ENCODE results near the gene CA9. TPM values are rescaled to one million over a fixed set of nuclear protein-coding genes. Genes with fewer than 3 reads are reported as not detected.

Gene CA9
- total RNA-seq, 1 donor from 2014 or later = not detected

GRCh38 chr9:35658137-35658967, 15.4 kb upstream of the CA9 start, which contains the start of gene CCDC107:
Gene CCDC107 (plus strand): TSS chr9:35658292. CDS start chr9:35658380, 88 bp downstream.
- Mint-ChIP-seq H3K4me3 (ENCODE audit: unreplicated experiment) (peak within 1 kb of the TSS; percentile 87), H3K9me3 (ENCODE audit: unreplicated experiment) (no peaks in the 10 kb centered on the region), H3K27ac (ENCODE audit: unreplicated experiment) (peak within 1 kb of the TSS; percentile 75), H3K4me1 (ENCODE audit: low read depth, unreplicated experiment) (peaks cover 12% of the 10 kb centered on the region), H3K36me3 (ENCODE audit: low read depth, unreplicated experiment) (peaks cover 1% of the 10 kb centered on the region), H3K27me3 (ENCODE audit: low read depth, unreplicated experiment) (no peaks in the 10 kb centered on the region)
- Histone ChIP-seq H3K9ac (ENCODE audit: low read length) (peak within 1 kb of the TSS; percentile 92), H3K36me3 (ENCODE audit: insufficient read depth, low read length) (peaks cover 6% of the 10 kb centered on the region), H2AFZ (ENCODE audit: low read depth, low read length) (peak within 1 kb of the TSS; percentile 92), H3K27ac (ENCODE audit: low read depth, low read length) (peak within 1 kb of the TSS; percentile 100), H3K4me1 (ENCODE audit: insufficient read depth, low read length) (peaks cover 15% of the 10 kb centered on the region), H3K27me3 (ENCODE audit: insufficient read depth, low read length) (no peaks in the 10 kb centered on the region), H3K4me3 (ENCODE audit: insufficient read depth, low read depth, low read length) (peak within 1 kb of the TSS; percentile 78), H3K9me3 (ENCODE audit: insufficient read depth, low read depth, low read length) (no peaks in the 10 kb centered on the region), H3K79me2 (ENCODE audit: insufficient read depth, low read length) (peaks cover 11% of the 10 kb centered on the region), H3K4me2 (ENCODE audit: low read length) (peak within 1 kb of the TSS; percentile 86), H4K20me1 (ENCODE audit: insufficient read depth, low read length) (peaks cover 8% of the 10 kb centered on the region)
- FAIRE-seq (no peak), DNase-seq (ENCODE audit: low read depth) (peak; percentile 59)
- TF ChIP-seq CTCF (IDR thresholded peaks at IDR 0.05; ENCODE audit: insufficient read depth, low read depth, low read length) (peak; percentile 28), EZH2 (IDR thresholded peaks at IDR 0.05; ENCODE audit: insufficient read depth, low read length) (no peak)

GRCh38 chr9:35658968-35659220, 14.8 kb upstream of the CA9 start:
- Histone ChIP-seq H3K4me1 (ENCODE audit: insufficient read depth, low read length) (peaks cover 15% of the 10 kb centered on the region), H3K9me3 (ENCODE audit: insufficient read depth, low read depth, low read length) (no peaks in the 10 kb centered on the region), H3K4me2 (ENCODE audit: low read length) (peak overlapping the region; percentile 86), H3K79me2 (ENCODE audit: insufficient read depth, low read length) (peaks cover 11% of the 10 kb centered on the region), H4K20me1 (ENCODE audit: insufficient read depth, low read length) (peaks cover 8% of the 10 kb centered on the region), H3K27me3 (ENCODE audit: insufficient read depth, low read length) (no peaks in the 10 kb centered on the region), H2AFZ (ENCODE audit: low read depth, low read length) (peak overlapping the region; percentile 92), H3K9ac (ENCODE audit: low read length) (peak overlapping the region; percentile 92), H3K27ac (ENCODE audit: low read depth, low read length) (peak overlapping the region; percentile 100), H3K36me3 (ENCODE audit: insufficient read depth, low read length) (peaks cover 6% of the 10 kb centered on the region), H3K4me3 (ENCODE audit: insufficient read depth, low read depth, low read length) (peak overlapping the region; percentile 78)
- H3K27ac Mint-ChIP-seq (ENCODE audit: unreplicated experiment) = peak overlapping the region; percentile 75
- FAIRE-seq (no peak), DNase-seq (ENCODE audit: low read depth) (no peak)
- H3K36me3 Mint-ChIP-seq (ENCODE audit: low read depth, unreplicated experiment) = peaks cover 1% of the 10 kb centered on the region
- H3K4me3 Mint-ChIP-seq (ENCODE audit: unreplicated experiment) = peak overlapping the region; percentile 87
- no peaks in the 10 kb centered on the region for H3K9me3 Mint-ChIP-seq (ENCODE audit: unreplicated experiment)
- no peaks in the 10 kb centered on the region for H3K27me3 Mint-ChIP-seq (ENCODE audit: low read depth, unreplicated experiment)
- TF ChIP-seq CTCF (IDR thresholded peaks at IDR 0.05; ENCODE audit: insufficient read depth, low read depth, low read length) (no peak), EZH2 (IDR thresholded peaks at IDR 0.05; ENCODE audit: insufficient read depth, low read length) (no peak)
- peaks cover 12% of the 10 kb centered on the region for H3K4me1 Mint-ChIP-seq (ENCODE audit: low read depth, unreplicated experiment)

GRCh38 chr9:35659340-35659739, 14.4 kb upstream of the CA9 start:
- Histone ChIP-seq H3K4me2 (ENCODE audit: low read length) (peak overlapping the region; percentile 86), H3K36me3 (ENCODE audit: insufficient read depth, low read length) (peaks cover 6% of the 10 kb centered on the region), H4K20me1 (ENCODE audit: insufficient read depth, low read length) (peaks cover 8% of the 10 kb centered on the region), H3K9me3 (ENCODE audit: insufficient read depth, low read depth, low read length) (no peaks in the 10 kb centered on the region), H3K27me3 (ENCODE audit: insufficient read depth, low read length) (no peaks in the 10 kb centered on the region), H3K79me2 (ENCODE audit: insufficient read depth, low read length) (peaks cover 11% of the 10 kb centered on the region), H3K4me1 (ENCODE audit: insufficient read depth, low read length) (peaks cover 18% of the 10 kb centered on the region), H2AFZ (ENCODE audit: low read depth, low read length) (no peak overlapping the region), H3K27ac (ENCODE audit: low read depth, low read length) (peak overlapping the region; percentile 100), H3K9ac (ENCODE audit: low read length) (peak overlapping the region; percentile 92), H3K4me3 (ENCODE audit: insufficient read depth, low read depth, low read length) (peak overlapping the region; percentile 78)
- Mint-ChIP-seq H3K4me3 (ENCODE audit: unreplicated experiment) (peak overlapping the region; percentile 87), H3K9me3 (ENCODE audit: unreplicated experiment) (no peaks in the 10 kb centered on the region), H3K36me3 (ENCODE audit: low read depth, unreplicated experiment) (peaks cover 1% of the 10 kb centered on the region), H3K27me3 (ENCODE audit: low read depth, unreplicated experiment) (no peaks in the 10 kb centered on the region), H3K4me1 (ENCODE audit: low read depth, unreplicated experiment) (peaks cover 12% of the 10 kb centered on the region), H3K27ac (ENCODE audit: unreplicated experiment) (peak overlapping the region; percentile 35)
- DNase-seq (ENCODE audit: low read depth) (peak; percentile 42), FAIRE-seq (no peak)
- TF ChIP-seq EZH2 (IDR thresholded peaks at IDR 0.05; ENCODE audit: insufficient read depth, low read length) (no peak), CTCF (IDR thresholded peaks at IDR 0.05; ENCODE audit: insufficient read depth, low read depth, low read length) (no peak)

All from astrocyte (in vitro differentiated cells and primary cell).